KMS-11 (cell line): ENCODE data around the gene RAMP1.
"Not testable (repeated sequence)": the region's sequence is repeated elsewhere in the genome, so short reads cannot be mapped to it uniquely, and the experiment has no call there.

ENCODE experiments used
- H2AFZ ChIP-seq: fragments of 200-600 bp; sonication (generic); 2 replicates; pipeline ENCODE4 v1.6.1; 2016; ENCODE audit warnings: antibody characterized with exemption, mixed run types, low read depth
- H3K27ac ChIP-seq: fragments of 200-600 bp; sonication (generic); 2 replicates; pipeline ENCODE4 v1.6.1; 2016; ENCODE audit warnings: mild to moderate bottlenecking, mixed run types
- H3K27me3 ChIP-seq: fragments of 200-600 bp; sonication (generic); 2 replicates; pipeline ENCODE4 v1.6.1; 2017; ENCODE audit warnings: mild to moderate bottlenecking, low read depth, mixed run types, moderate library complexity; ENCODE audit not compliant: insufficient read depth
- H3K36me3 ChIP-seq: fragments of 200-600 bp; sonication (generic); 2 replicates; pipeline ENCODE4 v1.6.1; 2017; ENCODE audit warnings: mild to moderate bottlenecking, mixed run types; ENCODE audit not compliant: insufficient read depth
- H3K4me1 ChIP-seq: fragments of 200-600 bp; sonication (generic); 2 replicates; pipeline ENCODE4 v1.6.1; 2016; ENCODE audit warnings: mild to moderate bottlenecking, low read depth, mixed run types; ENCODE audit not compliant: poor library complexity, severe bottlenecking
- H3K4me2 ChIP-seq: fragments of 200-600 bp; sonication (generic); 2 replicates; pipeline ENCODE4 v1.7.0; 2016; ENCODE audit warnings: mild to moderate bottlenecking, mixed run types
- H3K4me3 ChIP-seq: fragments of 200-600 bp; sonication (generic); IDR thresholded peaks from 2 replicates; pipeline ENCODE4 v1.6.1; 2017; ENCODE audit warnings: low read depth, low read length, mixed read lengths; ENCODE audit not compliant: insufficient read depth
- H3K79me2 ChIP-seq: fragments of 200-600 bp; sonication (generic); 2 replicates; pipeline ENCODE4 v1.6.1; 2016; ENCODE audit warnings: low read depth, mixed run types; ENCODE audit not compliant: insufficient read depth
- H3K9ac ChIP-seq: fragments of 200-600 bp; sonication (generic); 2 replicates; pipeline ENCODE4 v1.6.1; 2016; ENCODE audit warnings: mild to moderate bottlenecking, mixed run types
- H4K20me1 ChIP-seq: fragments of 200-600 bp; sonication (generic); 2 replicates; pipeline ENCODE4 v1.6.1; 2016; ENCODE audit warnings: mild to moderate bottlenecking, mixed run types; ENCODE audit not compliant: insufficient read depth
- TF ChIP-seq, protein P1 (sequence below): fragments of 200-600 bp; sonication (generic); conservative IDR thresholded peaks from 2 replicates; pipeline ENCODE4 v1.6.1; 2017; ENCODE audit warnings: low read depth, mild to moderate bottlenecking, antibody characterized with exemption, low read length, moderate library complexity, mixed read lengths

Gene RAMP1

DNA sequence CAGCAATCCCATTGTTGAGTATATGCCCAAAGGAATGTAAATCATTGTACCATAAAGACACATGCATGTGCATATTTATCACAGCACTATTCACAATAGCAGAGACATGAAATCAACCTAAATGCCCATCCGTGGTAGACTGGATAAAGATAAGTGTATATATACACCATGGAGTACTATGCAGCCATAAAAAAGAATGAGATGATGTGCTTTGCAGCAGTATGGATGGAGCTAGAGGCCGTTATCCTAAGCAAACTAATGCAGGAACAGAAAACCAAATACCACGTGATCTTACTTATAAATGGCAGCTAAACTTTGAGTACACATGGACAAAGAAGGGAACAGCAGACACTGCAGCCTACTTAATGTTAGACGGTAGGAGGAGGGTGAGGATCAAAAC, 18.4 kb upstream of the RAMP1 start:
- Histone ChIP-seq H3K27me3 (no peaks in the 10 kb centered on the region), H3K36me3 (no peaks in the 10 kb centered on the region), H3K4me3 (no peak overlapping the region), H3K79me2 (no peaks in the 10 kb centered on the region), H3K4me2 (no peak overlapping the region), H3K9ac (no peak overlapping the region), H3K27ac (no peak overlapping the region), H2AFZ (no peak overlapping the region), H4K20me1 (no peaks in the 10 kb centered on the region), H3K4me1 (no peaks in the 10 kb centered on the region)
- TF ChIP-seq, protein P1, sequence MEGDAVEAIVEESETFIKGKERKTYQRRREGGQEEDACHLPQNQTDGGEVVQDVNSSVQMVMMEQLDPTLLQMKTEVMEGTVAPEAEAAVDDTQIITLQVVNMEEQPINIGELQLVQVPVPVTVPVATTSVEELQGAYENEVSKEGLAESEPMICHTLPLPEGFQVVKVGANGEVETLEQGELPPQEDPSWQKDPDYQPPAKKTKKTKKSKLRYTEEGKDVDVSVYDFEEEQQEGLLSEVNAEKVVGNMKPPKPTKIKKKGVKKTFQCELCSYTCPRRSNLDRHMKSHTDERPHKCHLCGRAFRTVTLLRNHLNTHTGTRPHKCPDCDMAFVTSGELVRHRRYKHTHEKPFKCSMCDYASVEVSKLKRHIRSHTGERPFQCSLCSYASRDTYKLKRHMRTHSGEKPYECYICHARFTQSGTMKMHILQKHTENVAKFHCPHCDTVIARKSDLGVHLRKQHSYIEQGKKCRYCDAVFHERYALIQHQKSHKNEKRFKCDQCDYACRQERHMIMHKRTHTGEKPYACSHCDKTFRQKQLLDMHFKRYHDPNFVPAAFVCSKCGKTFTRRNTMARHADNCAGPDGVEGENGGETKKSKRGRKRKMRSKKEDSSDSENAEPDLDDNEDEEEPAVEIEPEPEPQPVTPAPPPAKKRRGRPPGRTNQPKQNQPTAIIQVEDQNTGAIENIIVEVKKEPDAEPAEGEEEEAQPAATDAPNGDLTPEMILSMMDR = no peak

DNA sequence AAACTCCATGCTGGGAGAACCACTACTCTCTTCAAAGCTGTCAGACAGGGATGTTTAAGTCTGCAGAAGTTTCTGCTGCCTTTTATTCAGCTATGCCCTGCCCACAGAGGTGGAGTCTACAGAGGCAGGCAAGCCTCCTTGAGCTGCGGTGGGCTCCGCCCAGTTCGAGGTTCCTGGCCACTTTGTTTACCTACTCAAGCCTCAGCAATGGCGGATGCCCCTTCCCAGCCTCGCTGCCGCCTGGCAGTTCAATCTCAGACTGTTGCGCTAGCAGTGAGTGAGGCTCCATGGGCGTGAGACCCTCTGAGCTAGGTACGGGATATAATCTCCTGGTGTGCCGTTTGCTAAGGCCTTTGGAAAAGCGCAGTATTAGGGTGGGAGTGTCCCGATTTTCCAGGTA, 10.5 kb upstream of the RAMP1 start:
- H3K4me3 ChIP-seq, H3K4me1 ChIP-seq, H4K20me1 ChIP-seq, H3K27ac ChIP-seq, H3K27me3 ChIP-seq, H3K79me2 ChIP-seq, H3K36me3 ChIP-seq, H3K4me2 ChIP-seq, H3K9ac ChIP-seq, H2AFZ ChIP-seq: not testable (repeated sequence)

DNA sequence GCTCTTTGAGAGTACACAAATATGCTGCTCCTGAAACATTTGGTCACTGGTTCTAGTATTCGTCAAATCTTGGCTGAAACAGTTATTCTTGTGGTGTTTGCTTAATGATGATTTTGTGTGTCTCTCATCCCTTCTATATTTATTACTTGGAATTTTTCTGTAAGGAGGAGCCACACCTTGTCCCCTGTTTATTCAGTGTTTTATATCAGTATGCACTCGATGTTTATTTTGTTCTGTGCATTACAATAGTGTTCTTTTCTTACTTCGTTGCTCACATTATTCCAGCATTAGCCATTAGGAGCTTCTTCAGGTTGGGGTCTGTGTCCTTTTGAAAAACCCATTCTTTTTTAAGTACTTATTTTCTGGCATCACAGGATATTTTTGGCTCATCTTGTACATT, 5.1 kb upstream of the RAMP1 start:
- Histone ChIP-seq H3K79me2 (no peaks in the 10 kb centered on the region), H3K9ac (no peak overlapping the region), H2AFZ (no peak overlapping the region), H3K4me1 (peaks cover 6% of the 10 kb centered on the region), H3K4me2 (no peak overlapping the region), H4K20me1 (no peaks in the 10 kb centered on the region), H3K4me3 (no peak overlapping the region), H3K27me3 (no peaks in the 10 kb centered on the region), H3K36me3 (no peaks in the 10 kb centered on the region), H3K27ac (no peak overlapping the region)
- TF ChIP-seq, protein P1 = no peak

DNA sequence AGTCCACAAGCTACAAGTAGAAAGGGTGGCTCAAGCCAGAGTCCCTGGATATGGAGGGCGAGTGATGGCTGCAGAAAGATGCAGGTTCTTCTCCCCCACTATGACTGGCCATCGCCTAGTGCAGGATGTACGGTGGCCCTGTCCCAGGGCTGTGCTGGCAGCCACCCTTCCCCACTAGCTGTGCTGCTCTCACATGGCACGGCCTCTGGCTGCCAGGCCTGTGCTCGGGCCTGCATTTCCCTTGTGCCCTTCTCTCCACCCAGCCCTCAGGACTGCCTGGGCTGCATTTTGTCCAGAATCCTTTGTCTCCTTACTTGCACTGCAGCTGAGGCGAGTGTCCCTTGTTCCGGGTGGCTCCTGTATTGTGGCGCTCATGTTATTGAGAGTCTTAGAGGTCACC, 1.6 kb upstream of the RAMP1 start:
- TF ChIP-seq, protein P1 = no peak
- Histone ChIP-seq H3K36me3 (no peaks in the 10 kb centered on the region), H3K4me3 (no peak overlapping the region), H3K4me1 (peaks cover 6% of the 10 kb centered on the region), H4K20me1 (no peaks in the 10 kb centered on the region), H3K79me2 (no peaks in the 10 kb centered on the region), H2AFZ (no peak overlapping the region), H3K27ac (no peak overlapping the region), H3K9ac (no peak overlapping the region), H3K4me2 (no peak overlapping the region), H3K27me3 (no peaks in the 10 kb centered on the region)

DNA sequence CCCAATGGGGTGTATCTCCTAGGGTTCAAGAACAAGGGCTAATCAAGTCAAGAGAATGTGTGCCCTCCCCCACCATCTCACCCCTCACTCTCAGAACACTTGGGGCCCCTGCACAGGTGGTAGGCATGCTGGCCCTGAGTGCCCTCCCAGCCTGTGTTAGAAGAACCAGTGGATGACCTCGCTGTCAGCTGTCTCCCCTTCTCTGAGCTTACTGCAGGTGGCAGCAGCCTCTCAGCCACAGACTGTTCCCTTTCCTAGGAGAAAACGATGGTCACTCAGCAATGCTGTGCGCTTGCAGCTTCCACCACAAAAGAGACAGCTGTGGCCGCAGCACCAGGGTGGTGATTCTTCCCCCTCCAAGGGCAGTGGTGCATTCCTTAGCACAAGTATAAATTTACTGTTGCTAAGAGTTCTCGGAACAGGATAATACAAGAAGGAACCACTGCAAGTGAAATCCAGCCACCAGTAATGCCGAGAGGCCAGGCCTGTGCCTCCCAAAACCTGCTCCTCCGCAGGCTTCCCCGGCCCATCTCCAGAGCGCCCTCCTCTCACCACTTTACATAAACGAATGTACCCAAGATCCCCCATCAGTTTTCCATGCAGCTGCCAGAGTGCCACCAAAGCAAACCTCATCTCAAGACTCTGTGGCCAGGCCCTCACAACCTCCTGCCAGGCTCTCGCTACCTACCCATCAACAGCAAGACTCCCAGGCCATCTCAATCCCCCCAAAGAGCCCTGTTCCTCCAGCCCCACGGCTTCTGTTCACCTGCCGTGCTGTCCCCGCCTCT, 935 bp upstream of the RAMP1 start:
- no peaks in the 10 kb centered on the region for H4K20me1 ChIP-seq
- no peak overlapping the region for H3K27ac ChIP-seq
- H3K9ac ChIP-seq = no peak overlapping the region
- TF ChIP-seq, protein P1 = peak; percentile 49
- H2AFZ ChIP-seq = no peak overlapping the region
- H3K27me3 ChIP-seq = no peaks in the 10 kb centered on the region
- peaks cover 6% of the 10 kb centered on the region for H3K4me1 ChIP-seq
- no peak overlapping the region for H3K4me3 ChIP-seq
- H3K4me2 ChIP-seq = no peak overlapping the region
- no peaks in the 10 kb centered on the region for H3K36me3 ChIP-seq
- H3K79me2 ChIP-seq = no peaks in the 10 kb centered on the region
